ACC112 (cell line): ENCODE measurements around the gene GRHL3.

Source experiments
- H2AFZ ChIP-seq: fragments of 200-600 bp; sonication (generic); one replicate; pipeline ENCODE4 v1.6.0; 2017; ENCODE audit warnings: antibody characterized with exemption, low read length; ENCODE audit not compliant: unreplicated experiment
- H3K27ac ChIP-seq: fragments of 200-600 bp; sonication (generic); 2 replicates; pipeline ENCODE4 v1.5.1; 2014; ENCODE audit warnings: low read depth, mild to moderate bottlenecking, antibody characterized with exemption, low read length, moderate library complexity
- H3K27me3 ChIP-seq: fragments of 200-600 bp; sonication (generic); 2 replicates; pipeline ENCODE4 v1.6.1; 2014; ENCODE audit warnings: mild to moderate bottlenecking, antibody characterized with exemption, low read length, moderate library complexity, mixed read lengths; ENCODE audit not compliant: insufficient read depth
- H3K36me3 ChIP-seq: fragments of 200-600 bp; sonication (generic); 2 replicates; pipeline ENCODE4 v1.6.1; 2016; ENCODE audit warnings: mild to moderate bottlenecking, antibody characterized with exemption, low read length, moderate library complexity, mixed read lengths; ENCODE audit not compliant: insufficient read depth
- H3K4me1 ChIP-seq: fragments of 200-600 bp; sonication (generic); one replicate; pipeline ENCODE4 v1.6.1; 2016; ENCODE audit warnings: low read length, mixed read lengths; ENCODE audit not compliant: insufficient read depth, unreplicated experiment, control insufficient read depth
- H3K4me3 ChIP-seq: fragments of 200-600 bp; sonication (generic); 2 replicates; pipeline ENCODE4 v1.5.1; 2014; ENCODE audit warnings: mild to moderate bottlenecking, low read depth, low read length
- H3K79me2 ChIP-seq: fragments of 200-600 bp; sonication (generic); one replicate; pipeline ENCODE4 v1.6.0; 2016; ENCODE audit warnings: low read length; ENCODE audit not compliant: control insufficient read depth, unreplicated experiment, insufficient read depth

GRHL3 gene

DNA sequence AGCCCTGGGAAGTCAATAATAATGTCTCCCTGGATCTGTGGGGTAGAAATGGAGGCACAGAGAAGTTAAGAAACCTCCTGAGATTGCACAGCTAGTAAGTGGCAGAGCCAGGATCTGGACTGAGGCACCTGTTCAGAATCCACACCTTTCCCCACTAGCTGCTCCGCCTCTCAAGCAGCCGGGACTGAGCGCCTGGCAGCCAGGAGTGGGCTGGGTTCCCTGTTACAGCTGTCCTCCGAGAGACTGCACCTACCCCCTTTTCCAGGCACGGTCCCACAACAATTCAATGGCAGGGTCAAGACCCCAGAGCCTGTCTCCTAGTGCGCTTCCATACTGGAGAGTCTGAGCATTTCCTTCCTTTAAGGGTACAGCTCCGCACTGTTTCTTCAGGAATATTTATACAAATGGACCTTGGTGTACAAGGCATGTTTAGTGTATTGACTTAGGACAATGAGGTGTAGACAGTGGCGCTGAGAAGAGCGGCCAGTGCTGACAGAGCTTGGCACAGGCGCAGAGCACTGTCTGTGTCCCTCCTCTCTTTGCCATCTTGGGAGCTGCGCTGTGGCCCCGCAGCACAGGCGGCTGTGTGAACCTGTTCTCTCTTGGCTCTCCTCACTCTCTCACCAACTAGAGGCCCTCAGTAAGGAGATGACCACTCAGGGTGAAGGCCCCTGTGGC is 24.4 kb downstream of the GRHL3 start:
- Histone ChIP-seq H3K27me3 (no peaks in the 10 kb centered on the region), H3K36me3 (no peaks in the 10 kb centered on the region), H3K4me1 (no peaks in the 10 kb centered on the region), H3K79me2 (no peaks in the 10 kb centered on the region), H2AFZ (no peak overlapping the region), H3K4me3 (no peak overlapping the region), H3K27ac (no peak overlapping the region)

DNA sequence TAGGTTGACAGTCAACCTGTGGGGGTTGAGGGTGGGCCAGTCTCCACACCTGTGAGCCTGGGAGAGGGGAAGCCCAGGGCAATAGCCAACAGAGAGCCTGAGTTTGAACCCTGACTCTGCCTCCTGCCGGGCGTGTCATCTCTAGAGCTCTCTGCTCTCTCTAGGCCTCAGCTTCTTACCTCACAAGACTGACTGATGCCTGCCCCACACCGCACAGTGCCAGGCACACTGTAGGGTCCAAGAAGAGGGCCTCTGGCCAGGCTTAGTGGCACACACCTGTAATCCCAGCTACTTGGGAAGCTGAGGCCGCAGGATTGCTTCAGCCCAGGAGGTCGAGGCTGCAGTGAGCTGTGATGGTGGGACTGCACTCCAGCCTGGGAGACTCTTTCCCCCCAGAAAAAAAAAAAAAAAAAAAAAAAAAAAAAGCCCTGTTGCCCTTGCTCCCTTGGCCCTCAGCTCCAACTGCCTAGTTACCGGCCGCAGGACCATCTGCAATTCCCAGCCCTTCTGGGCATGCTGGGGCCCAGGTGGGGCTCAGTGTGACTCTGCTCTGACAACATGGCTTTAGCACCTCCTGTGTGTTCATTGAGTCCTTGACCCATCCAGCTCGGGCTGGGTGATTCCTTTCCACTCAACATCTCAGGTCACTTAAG is 25.1 kb downstream of the GRHL3 start:
- Histone ChIP-seq H3K27ac (no peak overlapping the region), H3K4me3 (no peak overlapping the region), H3K4me1 (peaks cover 2% of the 10 kb centered on the region), H2AFZ (no peak overlapping the region), H3K27me3 (no peaks in the 10 kb centered on the region), H3K36me3 (no peaks in the 10 kb centered on the region), H3K79me2 (no peaks in the 10 kb centered on the region)

DNA sequence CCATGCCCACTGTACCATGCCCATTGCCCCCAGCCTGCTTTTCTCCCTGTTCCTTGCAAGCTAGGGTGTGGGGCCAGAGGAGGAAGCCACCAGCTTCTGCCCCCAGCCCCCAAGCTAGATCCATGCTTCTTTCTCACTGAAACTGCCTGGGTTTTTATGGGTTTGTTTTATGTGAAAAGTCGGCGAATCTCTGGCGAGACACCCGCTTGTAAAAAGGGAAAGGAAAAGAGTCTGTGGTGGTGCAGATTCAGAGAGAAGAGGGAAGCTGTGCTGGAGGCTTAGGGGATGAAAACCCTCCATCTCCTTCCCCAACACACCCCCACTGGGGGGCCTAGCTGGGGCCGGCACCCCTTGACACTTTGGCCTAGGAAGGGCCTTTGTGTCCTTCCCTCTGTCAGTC is 26.2 kb downstream of the GRHL3 start:
- no peaks in the 10 kb centered on the region for H3K36me3 ChIP-seq
- peaks cover 13% of the 10 kb centered on the region for H3K4me1 ChIP-seq
- H3K4me3 ChIP-seq = no peak overlapping the region
- H3K79me2 ChIP-seq = no peaks in the 10 kb centered on the region
- no peaks in the 10 kb centered on the region for H3K27me3 ChIP-seq
- no peak overlapping the region for H2AFZ ChIP-seq
- H3K27ac ChIP-seq = no peak overlapping the region

- Histone ChIP-seq H2AFZ (no peak overlapping the region), H3K27me3 (no peaks in the 10 kb centered on the region), H3K4me3 (no peak overlapping the region), H3K36me3 (no peaks in the 10 kb centered on the region), H3K79me2 (no peaks in the 10 kb centered on the region), H3K27ac (no peak overlapping the region), H3K4me1 (peaks cover 25% of the 10 kb centered on the region)
Observed at GRCh38 chr1:24347159-24347934, 28.2 kb downstream of the GRHL3 start.

- Histone ChIP-seq H3K4me3 (no peak overlapping the region), H3K36me3 (no peaks in the 10 kb centered on the region), H3K27me3 (no peaks in the 10 kb centered on the region), H2AFZ (no peak overlapping the region), H3K79me2 (no peaks in the 10 kb centered on the region), H3K27ac (no peak overlapping the region), H3K4me1 (peaks cover 29% of the 10 kb centered on the region)
Observed at GRCh38 chr1:24348196-24348595, 29.0 kb downstream of the GRHL3 start.

GRCh38 chr1:24349891-24350290 is 30.7 kb downstream of the GRHL3 start:
- no peak overlapping the region for H3K4me3 ChIP-seq
- H3K27ac ChIP-seq = no peak overlapping the region
- no peaks in the 10 kb centered on the region for H3K36me3 ChIP-seq
- peaks cover 29% of the 10 kb centered on the region for H3K4me1 ChIP-seq
- no peaks in the 10 kb centered on the region for H3K27me3 ChIP-seq
- H3K79me2 ChIP-seq = no peaks in the 10 kb centered on the region
- H2AFZ ChIP-seq = no peak overlapping the region

- H3K79me2 ChIP-seq = no peaks in the 10 kb centered on the region
- H3K27me3 ChIP-seq = no peaks in the 10 kb centered on the region
Observed at GRCh38 chr1:24351247-24351646, 32.1 kb downstream of the GRHL3 start.

DNA sequence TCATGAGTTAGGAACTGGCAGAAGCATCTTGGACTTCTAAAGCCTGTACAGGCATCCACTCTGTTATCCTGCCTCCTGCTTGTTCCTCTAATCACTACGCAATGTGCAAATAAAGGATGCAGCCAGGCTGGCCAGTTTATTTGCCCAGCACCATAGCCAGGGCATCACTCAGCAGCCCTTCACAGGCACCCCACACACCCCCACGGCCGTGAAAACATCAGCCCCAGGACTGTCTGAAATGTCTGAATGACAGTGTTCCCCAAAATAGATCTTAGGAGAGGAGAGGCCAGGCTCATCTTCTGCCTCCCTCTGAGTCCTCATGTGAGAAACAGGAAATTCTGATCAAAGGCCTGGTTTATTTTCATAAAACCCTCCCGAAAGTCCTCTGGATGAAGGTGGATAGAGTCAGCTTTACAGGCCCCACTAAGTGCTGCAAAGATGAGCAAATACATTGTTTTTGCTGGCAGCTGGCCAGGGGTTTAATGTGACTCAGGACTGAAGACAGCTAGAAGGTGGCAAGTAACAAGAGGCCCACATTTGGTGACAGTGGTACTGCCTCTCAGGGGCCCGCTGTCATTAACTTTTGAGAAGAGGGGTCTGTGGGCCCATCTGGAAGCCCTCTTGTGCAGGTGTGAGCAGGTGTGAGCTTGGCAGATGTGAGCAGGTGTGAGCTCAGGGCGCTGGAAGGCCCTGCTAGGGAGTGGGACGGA is 32.9 kb downstream of the GRHL3 start:
- Histone ChIP-seq H3K27ac (no peak overlapping the region), H3K36me3 (no peaks in the 10 kb centered on the region), H3K4me1 (peaks cover 29% of the 10 kb centered on the region), H3K4me3 (no peak overlapping the region), H3K79me2 (no peaks in the 10 kb centered on the region), H2AFZ (no peak overlapping the region), H3K27me3 (no peaks in the 10 kb centered on the region)

More at GRCh38 chr1:24351247-24351646, 32.1 kb downstream of the GRHL3 start:
- H3K27ac ChIP-seq = no peak overlapping the region
- H3K4me1 ChIP-seq = peaks cover 29% of the 10 kb centered on the region
- H2AFZ ChIP-seq = no peak overlapping the region
- H3K36me3 ChIP-seq = no peaks in the 10 kb centered on the region
- H3K4me3 ChIP-seq = no peak overlapping the region

DNA sequence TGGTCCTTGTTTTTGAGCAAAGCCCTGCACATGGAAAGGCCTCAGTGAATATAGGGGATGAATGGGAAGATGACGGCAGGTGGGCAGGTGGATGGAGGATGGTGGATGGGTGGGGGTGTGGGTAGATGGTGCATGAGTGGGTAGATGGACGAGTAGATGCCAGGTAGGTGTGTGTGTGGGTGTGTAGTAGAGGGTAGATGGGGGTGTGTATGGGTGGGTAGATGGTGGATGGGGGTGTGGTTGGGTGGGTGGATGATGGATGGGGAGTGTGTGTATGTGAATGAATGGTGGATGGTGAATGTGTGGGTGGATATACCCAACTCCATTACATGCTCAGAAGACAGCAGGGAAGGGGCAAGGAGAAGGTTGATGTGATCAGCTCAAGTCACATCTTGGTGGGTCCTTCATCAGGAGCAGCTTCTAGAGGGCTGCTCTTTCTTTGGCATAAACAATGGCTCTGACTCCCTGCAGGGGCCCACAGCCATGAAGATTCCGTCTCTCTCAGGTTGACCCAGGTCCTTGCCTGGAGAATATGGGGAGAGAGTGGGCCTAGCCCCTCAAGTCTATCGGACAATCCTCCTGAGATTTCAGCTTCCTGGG is 34.2 kb downstream of the GRHL3 start:
- no peak overlapping the region for H2AFZ ChIP-seq
- no peak overlapping the region for H3K4me3 ChIP-seq

GRCh38 chr1:24355466-24355865 is 36.3 kb downstream of the GRHL3 start:
- H3K36me3 ChIP-seq = no peaks in the 10 kb centered on the region
- H3K4me1 ChIP-seq = peaks cover 14% of the 10 kb centered on the region
- no peak overlapping the region for H2AFZ ChIP-seq
- H3K4me3 ChIP-seq = no peak overlapping the region
- H3K27me3 ChIP-seq = no peaks in the 10 kb centered on the region
- no peak overlapping the region for H3K27ac ChIP-seq
- H3K79me2 ChIP-seq = no peaks in the 10 kb centered on the region

More for the DNA sequence above, 34.2 kb downstream of the GRHL3 start:
- Histone ChIP-seq H3K79me2 (no peaks in the 10 kb centered on the region), H3K36me3 (no peaks in the 10 kb centered on the region), H3K4me1 (peaks cover 29% of the 10 kb centered on the region), H3K27ac (no peak overlapping the region), H3K27me3 (no peaks in the 10 kb centered on the region)
